HL-60 (cell line): ENCODE data around the gene L3MBTL1.

ENCODE experiments used
- DNase-seq, 2 experiments: peaks; one replicate each; pipeline ENCODE4 v3.0.0-alpha.2; 2010 to 2020; ENCODE audit warnings: low read depth in 1 of 2, low spot score in 1 of 2
- H3K27ac ChIP-seq: fragments of 250-450 bp; sonication (Bioruptor Pico); replicated peaks from 2 replicates; pipeline ENCODE4 v1.5.1; 2020; ENCODE audit warnings: mild to moderate bottlenecking, moderate library complexity
- H3K27me3 ChIP-seq: fragments of 250-450 bp; sonication (Bioruptor Pico); 2 replicates; pipeline ENCODE4 v1.5.1; 2021; ENCODE audit warnings: mild to moderate bottlenecking, moderate library complexity; ENCODE audit not compliant: insufficient read depth, poor library complexity, severe bottlenecking
- H3K4me3 ChIP-seq: replicated peaks from 2 replicates; pipeline ENCODE4 v1.5.1; 2011; ENCODE audit warnings: mild to moderate bottlenecking, control low read depth, low read length; ENCODE audit not compliant: insufficient read depth
- GABPA ChIP-seq: IDR thresholded peaks from 2 replicates; pipeline ENCODE4 v1.6.1; 2012; ENCODE audit warnings: low read depth
- POLR2AphosphoS5 ChIP-seq: IDR thresholded peaks from 2 replicates; pipeline ENCODE4 v1.6.1; 2012; ENCODE audit warnings: low read depth
- SPI1 ChIP-seq: IDR thresholded peaks from 2 replicates; pipeline ENCODE4 v1.6.1; 2012; ENCODE audit warnings: low read depth, mild to moderate bottlenecking, borderline replicate concordance
- TF ChIP-seq, protein P1 (sequence below): IDR thresholded peaks from one replicate; pipeline ENCODE4 v1.5.1; 2011; ENCODE audit warnings: low read length, control low read depth, inconsistent platforms; ENCODE audit not compliant: insufficient read depth
- TF ChIP-seq, protein P2 (sequence below): IDR thresholded peaks from 2 replicates; pipeline ENCODE4 v1.6.1; 2012; ENCODE audit warnings: low read depth; ENCODE audit not compliant: insufficient replicate concordance

Gene L3MBTL1

DNA sequence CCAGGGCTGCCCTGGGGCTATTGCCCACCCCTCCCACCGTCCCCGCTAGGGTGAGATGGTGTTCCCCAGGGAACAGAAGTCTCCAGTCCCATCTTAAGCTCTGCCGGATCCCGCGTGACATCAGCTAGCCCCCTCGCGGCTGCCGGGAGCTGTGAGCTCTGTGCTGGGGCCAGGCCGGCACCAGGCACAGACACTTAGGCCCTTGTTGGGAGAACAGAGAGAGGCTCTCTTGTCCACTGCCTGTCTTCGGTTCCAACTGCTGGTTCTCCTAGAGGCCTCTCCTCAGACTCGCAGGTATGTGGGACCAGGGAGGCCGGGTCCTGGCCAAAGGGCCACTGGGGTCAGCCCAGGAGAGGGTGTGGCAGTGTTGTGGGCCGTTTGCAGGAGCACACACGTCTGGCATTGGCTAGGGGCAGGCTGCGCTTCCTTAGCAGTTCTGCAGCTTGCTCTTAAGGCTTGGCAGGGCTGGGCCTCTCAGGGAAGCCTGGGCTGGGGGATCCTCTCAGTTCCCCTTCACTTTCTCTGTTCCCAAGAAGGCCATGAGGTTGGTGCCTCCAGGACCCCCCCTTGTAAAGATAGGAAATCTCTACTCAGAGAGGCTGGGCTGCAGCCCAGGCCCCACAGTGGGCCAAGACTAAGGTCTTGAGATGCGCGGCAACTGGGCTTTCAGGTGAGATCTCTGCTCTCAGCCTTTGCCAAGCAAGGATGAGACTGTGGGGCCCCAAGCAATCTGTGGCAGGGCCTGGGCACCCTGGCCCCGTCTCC lies 57.7 kb downstream of the L3MBTL1 start:
- Histone ChIP-seq H3K4me3 (no peak overlapping the region), H3K27me3 (no peaks in the 10 kb centered on the region), H3K27ac (no peak overlapping the region)
- TF ChIP-seq GABPA (no peak), SPI1 (no peak), POLR2AphosphoS5 (no peak)
- TF ChIP-seq, protein P1, sequence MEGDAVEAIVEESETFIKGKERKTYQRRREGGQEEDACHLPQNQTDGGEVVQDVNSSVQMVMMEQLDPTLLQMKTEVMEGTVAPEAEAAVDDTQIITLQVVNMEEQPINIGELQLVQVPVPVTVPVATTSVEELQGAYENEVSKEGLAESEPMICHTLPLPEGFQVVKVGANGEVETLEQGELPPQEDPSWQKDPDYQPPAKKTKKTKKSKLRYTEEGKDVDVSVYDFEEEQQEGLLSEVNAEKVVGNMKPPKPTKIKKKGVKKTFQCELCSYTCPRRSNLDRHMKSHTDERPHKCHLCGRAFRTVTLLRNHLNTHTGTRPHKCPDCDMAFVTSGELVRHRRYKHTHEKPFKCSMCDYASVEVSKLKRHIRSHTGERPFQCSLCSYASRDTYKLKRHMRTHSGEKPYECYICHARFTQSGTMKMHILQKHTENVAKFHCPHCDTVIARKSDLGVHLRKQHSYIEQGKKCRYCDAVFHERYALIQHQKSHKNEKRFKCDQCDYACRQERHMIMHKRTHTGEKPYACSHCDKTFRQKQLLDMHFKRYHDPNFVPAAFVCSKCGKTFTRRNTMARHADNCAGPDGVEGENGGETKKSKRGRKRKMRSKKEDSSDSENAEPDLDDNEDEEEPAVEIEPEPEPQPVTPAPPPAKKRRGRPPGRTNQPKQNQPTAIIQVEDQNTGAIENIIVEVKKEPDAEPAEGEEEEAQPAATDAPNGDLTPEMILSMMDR: no peak
- TF ChIP-seq, protein P2, sequence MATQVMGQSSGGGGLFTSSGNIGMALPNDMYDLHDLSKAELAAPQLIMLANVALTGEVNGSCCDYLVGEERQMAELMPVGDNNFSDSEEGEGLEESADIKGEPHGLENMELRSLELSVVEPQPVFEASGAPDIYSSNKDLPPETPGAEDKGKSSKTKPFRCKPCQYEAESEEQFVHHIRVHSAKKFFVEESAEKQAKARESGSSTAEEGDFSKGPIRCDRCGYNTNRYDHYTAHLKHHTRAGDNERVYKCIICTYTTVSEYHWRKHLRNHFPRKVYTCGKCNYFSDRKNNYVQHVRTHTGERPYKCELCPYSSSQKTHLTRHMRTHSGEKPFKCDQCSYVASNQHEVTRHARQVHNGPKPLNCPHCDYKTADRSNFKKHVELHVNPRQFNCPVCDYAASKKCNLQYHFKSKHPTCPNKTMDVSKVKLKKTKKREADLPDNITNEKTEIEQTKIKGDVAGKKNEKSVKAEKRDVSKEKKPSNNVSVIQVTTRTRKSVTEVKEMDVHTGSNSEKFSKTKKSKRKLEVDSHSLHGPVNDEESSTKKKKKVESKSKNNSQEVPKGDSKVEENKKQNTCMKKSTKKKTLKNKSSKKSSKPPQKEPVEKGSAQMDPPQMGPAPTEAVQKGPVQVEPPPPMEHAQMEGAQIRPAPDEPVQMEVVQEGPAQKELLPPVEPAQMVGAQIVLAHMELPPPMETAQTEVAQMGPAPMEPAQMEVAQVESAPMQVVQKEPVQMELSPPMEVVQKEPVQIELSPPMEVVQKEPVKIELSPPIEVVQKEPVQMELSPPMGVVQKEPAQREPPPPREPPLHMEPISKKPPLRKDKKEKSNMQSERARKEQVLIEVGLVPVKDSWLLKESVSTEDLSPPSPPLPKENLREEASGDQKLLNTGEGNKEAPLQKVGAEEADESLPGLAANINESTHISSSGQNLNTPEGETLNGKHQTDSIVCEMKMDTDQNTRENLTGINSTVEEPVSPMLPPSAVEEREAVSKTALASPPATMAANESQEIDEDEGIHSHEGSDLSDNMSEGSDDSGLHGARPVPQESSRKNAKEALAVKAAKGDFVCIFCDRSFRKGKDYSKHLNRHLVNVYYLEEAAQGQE: no peak
- DNase-seq: no peak

DNA sequence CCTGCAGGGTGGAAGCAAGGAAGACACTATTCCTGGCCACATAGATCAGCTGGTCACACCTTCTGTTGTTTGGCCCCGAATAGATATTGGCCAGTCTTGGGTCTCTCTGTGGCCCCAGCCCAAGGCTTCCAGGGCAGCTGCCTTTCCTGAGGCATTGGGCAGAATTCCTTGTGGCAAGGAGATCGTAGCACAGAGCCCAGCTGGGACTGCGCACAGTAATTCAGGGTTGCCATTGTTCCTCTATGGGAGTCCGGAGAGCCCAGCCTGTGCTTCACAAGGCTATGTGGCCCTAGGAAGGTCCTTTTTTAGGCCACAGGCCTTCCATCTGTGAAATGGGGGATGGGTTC lies 58.2 kb downstream of the L3MBTL1 start:
- no peak overlapping the region for H3K4me3 ChIP-seq
- no peak overlapping the region for H3K27ac ChIP-seq
- no peak for TF ChIP-seq GABPA
- TF ChIP-seq, protein P2: no peak
- no peak for TF ChIP-seq SPI1
- no peak for TF ChIP-seq POLR2AphosphoS5
- TF ChIP-seq, protein P1: no peak
- no peaks in the 10 kb centered on the region for H3K27me3 ChIP-seq
- no peak for DNase-seq

DNA sequence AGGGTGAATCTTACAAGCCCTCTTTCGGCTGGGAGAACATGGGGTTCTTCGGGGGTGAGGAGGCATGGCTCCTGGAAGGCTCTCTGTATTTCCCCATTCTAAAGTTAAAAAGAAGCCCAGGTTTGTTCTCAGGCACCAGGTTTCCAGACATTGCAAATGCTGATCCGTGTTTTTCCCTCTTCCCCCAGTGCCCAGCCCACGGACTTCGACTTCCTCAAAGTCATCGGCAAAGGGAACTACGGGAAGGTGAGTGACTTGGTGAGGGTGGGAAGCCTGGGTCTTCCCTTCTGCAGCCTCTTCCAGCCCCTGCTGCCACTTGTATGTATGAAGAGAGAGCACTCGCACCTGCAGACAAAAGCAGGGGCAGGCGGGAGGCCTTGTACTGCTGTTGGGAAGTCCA lies 60.0 kb downstream of the L3MBTL1 start:
- no peak for TF ChIP-seq POLR2AphosphoS5
- TF ChIP-seq SPI1: peak; percentile 57; the same call in 1 of the 2 replicates
- Histone ChIP-seq H3K27me3 (no peaks in the 10 kb centered on the region), H3K27ac (no peak overlapping the region)

DNA sequence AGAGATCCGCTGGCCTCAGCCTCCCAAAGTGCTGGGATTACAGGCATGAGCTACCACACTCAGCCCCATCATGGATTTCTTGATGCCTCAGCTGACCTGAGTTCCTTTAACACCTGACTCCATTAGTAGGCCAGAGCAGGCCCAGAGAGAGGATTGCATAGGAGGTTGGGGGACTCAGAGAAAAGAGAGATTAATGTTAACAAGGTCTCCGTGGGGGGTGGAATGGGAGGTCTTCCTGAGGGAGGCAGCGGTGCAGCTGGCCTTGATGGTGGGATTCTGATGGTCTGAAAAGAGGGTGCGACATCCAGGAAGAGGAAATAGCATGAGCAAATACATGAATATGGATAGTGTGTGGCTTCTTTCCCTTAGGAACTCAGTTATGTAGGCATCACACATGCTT lies 61.2 kb downstream of the L3MBTL1 start:
- Histone ChIP-seq H3K4me3 (no peak overlapping the region), H3K27me3 (no peaks in the 10 kb centered on the region), H3K27ac (no peak overlapping the region)
- TF ChIP-seq, protein P2: no peak
- no peak for TF ChIP-seq GABPA
- TF ChIP-seq, protein P1: no peak
- TF ChIP-seq SPI1: no peak
- TF ChIP-seq POLR2AphosphoS5: no peak
- DNase-seq: no peak

More for the DNA sequence above, 60.0 kb downstream of the L3MBTL1 start:
- DNase-seq: peak in 1 of 2 experiments; percentile 18
- no peak overlapping the region for H3K4me3 ChIP-seq
